NCI-H2171 treated with DMSO at 0.1 percent for 48 hours (cell line): ENCODE data around the gene TMEM178B.
"Not testable (repeated sequence)": the region's sequence is repeated elsewhere in the genome, so short reads cannot be mapped to it uniquely, and the experiment has no call there.

ENCODE experiments used
- DNase-seq: peaks from one replicate; lab custom pipeline; 2025; lab: John Stamatoyannopoulos, UW

Gene TMEM178B

GRCh38 chr7:141074162-141074991 lies 513 bp downstream of the TMEM178B start:
- DNase-seq: peak; percentile 50

- peak; percentile 32 for DNase-seq
Measured at GRCh38 chr7:141074997-141075396, 1.1 kb downstream of the TMEM178B start.

DNA sequence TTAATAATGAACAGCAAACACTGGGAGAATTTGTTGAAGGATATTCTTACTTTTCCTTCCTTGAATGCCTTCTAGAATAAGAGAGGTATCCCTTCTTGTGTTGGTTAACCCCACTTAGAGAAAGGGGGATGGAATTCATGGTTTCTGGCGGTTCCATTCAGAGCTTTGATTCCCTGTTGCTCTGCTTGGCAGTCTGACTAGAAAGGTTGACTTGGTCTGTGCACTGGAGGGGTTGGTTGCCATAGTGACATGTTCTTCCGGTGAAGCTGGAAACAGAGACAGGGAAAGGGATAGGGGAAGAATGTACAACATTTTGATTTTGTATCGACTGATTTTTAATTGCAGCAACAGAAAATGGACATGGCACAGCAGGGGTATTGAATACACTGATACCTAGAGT lies 2.5 kb downstream of the TMEM178B start:
- DNase-seq: peak; percentile 82

DNA sequence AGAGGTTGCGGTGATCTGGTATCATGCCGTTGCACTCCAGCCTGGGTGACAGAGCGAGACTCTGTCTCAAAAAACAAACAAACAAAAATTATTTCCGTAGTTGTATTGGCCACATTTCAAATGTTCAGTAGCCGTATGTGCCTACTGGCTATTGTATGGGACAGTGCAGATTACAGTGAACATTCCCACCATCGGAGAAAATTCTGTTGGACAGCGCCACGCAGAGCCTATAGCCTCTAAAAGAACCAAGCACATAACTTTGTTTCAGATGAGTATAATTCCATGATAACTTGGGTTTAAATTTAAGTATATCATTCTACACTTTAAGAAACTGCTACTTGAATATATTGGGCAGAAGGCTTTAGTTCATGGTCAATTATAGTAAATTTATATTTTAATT lies 5.4 kb downstream of the TMEM178B start:
- no peak for DNase-seq

DNA sequence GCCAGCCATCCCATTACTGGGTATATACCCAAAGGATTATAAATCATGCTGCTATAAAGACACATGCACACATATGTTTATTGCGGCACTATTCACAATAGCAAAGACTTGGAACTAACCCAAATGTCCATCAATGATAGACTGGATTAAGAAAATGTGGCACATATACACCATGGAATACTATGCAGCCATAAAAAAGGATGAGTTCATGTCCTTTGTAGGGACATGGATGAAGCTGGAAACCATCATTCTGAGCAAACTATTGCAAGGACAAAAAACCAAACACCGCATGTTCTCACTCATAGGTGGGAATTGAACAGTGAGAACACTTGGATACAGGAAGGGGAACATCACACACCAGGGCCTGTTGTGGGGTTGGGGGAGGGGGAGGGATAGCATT lies 15.6 kb downstream of the TMEM178B start:
- not testable (repeated sequence) for DNase-seq

DNA sequence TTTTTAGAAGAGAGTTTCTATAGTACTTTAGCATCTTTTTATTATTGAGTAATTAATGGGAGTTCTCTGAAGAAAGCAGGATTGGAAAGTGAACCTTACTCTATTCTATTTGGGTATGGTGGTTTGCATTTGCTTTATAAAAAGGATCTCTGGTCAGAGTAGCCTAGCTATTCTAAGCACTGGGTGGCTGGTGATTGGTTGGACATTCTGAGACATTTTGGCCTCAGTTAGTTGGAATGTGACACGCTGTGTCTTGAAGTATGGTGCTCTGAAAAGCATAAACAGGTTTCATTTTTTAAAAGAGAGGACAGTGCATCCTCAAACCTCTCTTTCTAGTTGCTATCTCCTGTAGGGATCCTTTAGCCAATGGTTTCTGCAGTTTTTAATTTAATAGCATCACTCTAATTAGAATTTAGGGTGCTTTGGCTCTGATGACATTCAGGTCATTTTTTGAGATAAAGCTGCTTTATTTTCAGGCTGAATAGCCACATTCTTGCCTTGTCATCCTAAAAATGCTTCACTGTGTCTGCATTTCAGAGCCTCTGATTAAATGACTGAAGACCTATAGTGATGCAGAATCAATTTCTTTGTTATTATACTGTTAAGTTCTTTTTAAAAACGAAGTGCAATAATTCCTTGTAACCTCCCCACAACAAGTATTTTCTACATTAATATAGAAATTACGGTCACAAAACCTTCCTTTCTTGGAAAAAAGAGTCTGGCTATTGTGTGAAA lies 20.6 kb downstream of the TMEM178B start:
- no peak for DNase-seq

DNA sequence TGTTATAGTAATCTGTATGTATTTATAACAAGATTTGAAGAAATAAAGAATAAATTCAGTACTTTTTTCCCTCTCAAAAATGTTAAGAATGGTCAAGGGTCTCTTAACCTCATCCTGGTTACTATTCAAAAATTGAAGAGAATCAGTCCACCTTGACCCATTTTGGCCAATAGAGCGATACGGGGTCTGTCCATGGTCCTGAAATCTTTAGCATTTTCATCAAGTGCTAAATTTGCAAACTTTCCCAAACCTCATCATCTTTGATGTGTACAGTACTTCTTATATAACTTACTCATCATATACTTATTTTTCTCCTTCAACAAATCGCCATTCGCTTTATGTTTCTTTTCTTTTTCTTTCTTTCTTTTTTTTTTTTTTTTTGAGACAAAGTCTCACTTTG lies 23.6 kb downstream of the TMEM178B start:
- no peak for DNase-seq

GRCh38 chr7:141102436-141102835 lies 28.6 kb downstream of the TMEM178B start:
- no peak for DNase-seq

DNA sequence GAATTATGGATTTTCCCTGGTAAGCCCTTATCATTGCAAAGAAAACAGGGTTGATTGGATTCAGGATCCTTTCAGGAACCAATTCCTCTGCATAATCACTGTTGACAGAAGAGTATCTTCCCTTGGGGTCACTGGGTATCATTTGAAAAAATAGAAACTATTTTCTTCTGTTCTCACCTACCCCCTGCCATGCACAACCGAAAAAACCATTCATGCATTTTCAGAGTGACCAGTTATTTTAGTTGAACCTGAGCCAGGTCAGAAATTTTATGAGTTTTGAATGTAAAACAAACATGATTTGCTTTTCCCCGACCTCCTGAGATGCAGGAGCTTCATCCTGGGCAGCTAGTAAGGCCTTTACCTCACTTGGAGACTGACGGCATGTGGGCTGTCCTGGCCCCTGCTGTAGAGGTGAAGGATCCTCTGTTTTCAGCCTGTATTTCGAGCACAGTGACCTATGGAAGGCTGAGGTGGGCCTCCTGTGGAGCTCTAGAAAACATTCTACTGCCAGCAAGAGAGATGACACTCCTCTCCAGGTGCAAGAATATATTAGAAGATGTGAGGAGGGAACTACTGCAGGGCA lies 30.1 kb downstream of the TMEM178B start:
- no peak for DNase-seq

GRCh38 chr7:141113131-141113530 lies 39.3 kb downstream of the TMEM178B start:
- peak; percentile 28 for DNase-seq

- no peak for DNase-seq
Measured at GRCh38 chr7:141114029-141114664, 40.3 kb downstream of the TMEM178B start.

DNA sequence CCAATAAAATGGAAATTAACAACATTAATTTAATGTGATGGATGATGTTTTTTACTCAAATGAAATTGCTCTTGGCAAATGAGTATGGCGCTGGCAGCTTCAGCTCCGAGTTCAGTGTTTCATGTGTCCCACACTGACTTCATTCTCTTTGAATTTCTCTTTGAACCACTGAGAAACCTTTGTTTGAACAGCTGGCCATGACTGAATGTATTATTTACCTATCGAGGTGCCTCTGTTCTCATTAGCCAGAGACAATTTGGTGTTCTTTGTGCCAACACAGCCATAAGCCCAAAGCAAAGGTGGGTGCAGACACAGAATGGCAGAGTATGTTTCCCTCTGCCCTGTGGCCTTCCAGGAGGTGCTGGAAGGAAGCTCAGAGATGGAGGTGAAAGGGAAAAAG lies 42.1 kb downstream of the TMEM178B start:
- peak; percentile 48 for DNase-seq

DNA sequence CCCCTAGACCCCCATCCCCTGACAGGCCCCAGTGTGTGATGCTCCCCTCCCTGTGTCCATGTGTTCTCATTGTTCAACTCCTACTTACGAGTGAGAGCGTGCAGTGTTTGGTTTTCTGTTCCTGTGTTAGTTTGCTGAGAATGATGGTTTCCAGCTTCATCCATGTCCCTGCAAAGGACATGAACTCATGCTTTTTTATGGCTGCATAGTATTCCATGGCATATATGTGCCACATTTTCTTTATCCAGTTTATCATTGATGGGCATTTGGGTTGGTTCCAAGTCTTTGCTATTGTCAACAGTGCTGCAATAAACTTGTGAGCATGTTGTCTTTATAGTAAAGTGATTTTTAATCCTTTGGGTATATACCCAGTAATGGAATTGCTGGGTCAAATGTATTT lies 42.8 kb downstream of the TMEM178B start:
- DNase-seq: not testable (repeated sequence)

GRCh38 chr7:141118767-141119166 lies 44.9 kb downstream of the TMEM178B start:
- peak; percentile 6 for DNase-seq

DNA sequence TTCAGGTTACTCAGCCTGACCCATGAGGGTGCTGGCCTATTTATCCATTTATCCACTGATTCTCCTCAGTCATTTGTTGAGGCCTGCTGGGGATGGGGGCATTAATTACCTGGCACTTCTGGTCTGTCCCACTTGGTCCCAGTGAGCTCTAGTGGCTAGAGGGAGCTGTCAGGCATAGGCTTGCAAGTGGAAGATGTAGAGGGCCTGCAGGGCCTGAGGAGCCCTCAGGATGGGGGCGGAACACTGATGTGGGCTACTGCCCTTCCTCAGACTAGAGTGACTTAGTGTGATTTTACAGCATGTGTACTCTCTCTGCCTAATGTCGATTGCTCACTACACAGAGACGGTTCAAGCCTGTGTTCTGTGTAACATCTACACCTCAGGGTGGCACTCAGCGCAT lies 45.3 kb downstream of the TMEM178B start:
- no peak for DNase-seq

GRCh38 chr7:141122736-141123135 lies 48.9 kb downstream of the TMEM178B start:
- no peak for DNase-seq

DNA sequence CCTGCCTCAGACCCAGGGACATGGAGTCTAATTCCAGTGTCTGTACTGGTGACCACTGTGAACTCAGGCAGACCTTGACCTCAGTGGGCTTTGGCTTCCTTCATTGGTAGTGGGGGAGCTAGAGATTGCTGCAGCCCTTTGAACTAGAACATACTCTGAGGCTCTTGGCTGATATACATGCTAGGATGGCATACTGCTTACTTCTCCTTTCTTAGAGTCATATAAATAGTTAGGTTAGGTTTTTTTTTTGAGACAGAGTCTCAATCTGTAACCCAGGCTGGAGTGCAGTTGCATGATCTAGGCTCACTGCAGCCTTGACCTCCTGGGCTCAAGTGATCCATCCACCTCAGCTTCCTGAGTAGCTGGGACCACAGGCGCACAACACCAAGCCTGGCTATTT lies 49.7 kb downstream of the TMEM178B start:
- DNase-seq: no peak

GRCh38 chr7:141126107-141126506 lies 52.2 kb downstream of the TMEM178B start:
- DNase-seq: no peak

DNA sequence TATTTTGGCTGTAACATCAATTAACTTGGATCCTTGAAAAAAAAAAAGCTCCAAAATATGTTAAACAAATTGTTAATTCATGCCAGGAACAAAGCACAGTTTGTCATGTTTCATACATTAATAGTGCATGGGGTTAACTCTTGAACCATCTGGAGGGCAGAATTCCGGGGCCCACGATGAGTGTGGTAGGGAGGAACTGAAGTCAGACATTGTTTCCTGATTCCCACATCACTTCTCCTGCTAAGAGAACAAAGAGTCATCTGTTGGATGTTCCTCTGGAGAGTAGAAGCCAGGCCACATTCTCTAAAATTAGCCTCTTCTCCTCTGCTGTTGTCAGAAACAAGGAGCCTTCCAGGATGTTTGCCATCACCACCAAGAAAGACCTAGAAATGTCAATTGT lies 54.6 kb downstream of the TMEM178B start:
- no peak for DNase-seq

GRCh38 chr7:141128931-141129330 lies 55.1 kb downstream of the TMEM178B start:
- DNase-seq: no peak

DNA sequence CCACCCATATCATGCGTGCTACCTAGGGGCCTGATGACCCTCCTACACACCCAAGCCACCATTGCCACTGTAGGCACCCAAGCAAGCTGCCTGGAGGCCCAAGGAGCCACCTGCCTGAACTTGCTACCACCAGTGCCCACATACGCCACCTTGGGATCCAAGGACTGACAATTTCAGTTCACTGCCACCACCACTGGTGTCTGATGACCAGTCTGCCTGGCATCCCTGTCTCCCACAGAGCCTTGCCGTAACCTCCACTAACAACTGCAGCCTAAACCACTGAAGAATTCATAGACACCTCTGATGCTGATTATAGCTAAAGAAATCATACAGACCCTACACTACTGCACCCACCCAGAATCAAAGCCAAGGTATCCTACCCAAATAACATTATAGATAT lies 58.8 kb downstream of the TMEM178B start:
- no peak for DNase-seq

DNA sequence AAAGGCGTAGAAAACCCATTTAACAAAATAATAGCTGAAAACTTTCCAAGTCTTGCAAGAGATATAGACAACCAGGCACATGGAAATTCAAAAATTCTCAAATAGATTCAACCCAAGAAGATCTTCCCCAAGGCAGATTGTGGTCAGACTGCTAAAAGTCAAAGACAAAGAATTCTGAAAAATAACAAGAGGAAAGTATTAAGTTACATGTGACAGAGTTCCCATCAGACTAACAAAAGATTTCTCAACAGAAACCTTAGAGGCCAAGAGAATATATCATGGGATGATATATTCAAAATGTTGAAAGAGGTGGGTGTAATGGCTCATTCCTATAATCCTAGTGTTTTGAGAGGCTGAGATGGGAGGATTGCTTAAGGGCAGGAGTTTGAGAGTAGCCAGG lies 59.8 kb downstream of the TMEM178B start:
- no peak for DNase-seq

- no peak for DNase-seq
Measured at GRCh38 chr7:141142058-141142457, 68.2 kb downstream of the TMEM178B start.
